NCI-H2029 (cell line): ENCODE data around the gene HEG1.

Experiments
- DNase-seq: peaks from one replicate; lab custom pipeline; 2025; lab: John Stamatoyannopoulos, UW

Gene HEG1

GRCh38 chr3:125069452-125069851, 13.7 kb upstream of the HEG1 start:
- DNase-seq, result no peak

GRCh38 chr3:125068265-125068664, 12.5 kb upstream of the HEG1 start:
- no peak for DNase-seq

GRCh38 chr3:125067225-125067624, 11.4 kb upstream of the HEG1 start:
- DNase-seq, result no peak

- DNase-seq, result no peak
Observed at GRCh38 chr3:125062904-125063618, 7.3 kb upstream of the HEG1 start.

GRCh38 chr3:125061646-125062045, 5.8 kb upstream of the HEG1 start:
- DNase-seq, result no peak

GRCh38 chr3:125061170-125061569, 5.4 kb upstream of the HEG1 start:
- no peak for DNase-seq

- peak; percentile 53 for DNase-seq
Observed at GRCh38 chr3:125059488-125060245, 3.9 kb upstream of the HEG1 start.

GRCh38 chr3:125058959-125059358, 3.2 kb upstream of the HEG1 start:
- DNase-seq, result no peak

GRCh38 chr3:125058529-125058928, 2.7 kb upstream of the HEG1 start:
- no peak for DNase-seq

GRCh38 chr3:125057186-125057850, 1.5 kb upstream of the HEG1 start:
- DNase-seq, result no peak

- DNase-seq, result no peak
Observed at GRCh38 chr3:125055331-125055912, 375 bp downstream of the HEG1 start.

- DNase-seq, result no peak
Observed at GRCh38 chr3:125054449-125055329, 1.1 kb downstream of the HEG1 start.

- no peak for DNase-seq
Observed at GRCh38 chr3:125054062-125054448, 1.7 kb downstream of the HEG1 start.

- DNase-seq, result no peak
Observed at GRCh38 chr3:125053304-125053699, 2.5 kb downstream of the HEG1 start.

GRCh38 chr3:125052624-125053303, 3.0 kb downstream of the HEG1 start:
- DNase-seq, result no peak

- no peak for DNase-seq
Observed at GRCh38 chr3:125051715-125052581, 3.8 kb downstream of the HEG1 start.

GRCh38 chr3:125051205-125051604, 4.6 kb downstream of the HEG1 start:
- DNase-seq, result no peak

- DNase-seq, result no peak
Observed at GRCh38 chr3:125050488-125051090, 5.2 kb downstream of the HEG1 start.

GRCh38 chr3:125048282-125048681, 7.5 kb downstream of the HEG1 start:
- no peak for DNase-seq

GRCh38 chr3:125045965-125046364, 9.8 kb downstream of the HEG1 start:
- no peak for DNase-seq
